Endothelial cell of umbilical vein (primary cell): Measurements from ENCODE around the gene TSR3. TPM values are rescaled to one million over a fixed set of nuclear protein-coding genes. Genes with fewer than 3 reads are reported as not detected.

ENCODE experiments used
- BruUV-seq: library from RNA; stranded (reverse); fragments of 400-500 nt; replicated peaks from 2 replicates; lab custom pipeline; 2021; lab: Mats Ljungman, UMichigan
- CTCF ChIA-PET: fragments of 300-600, 350-600 bp; sonication (Branson Sonifier 250); formaldehyde crosslinking; loops from one replicate; lab custom pipeline; 2021; ENCODE audit warnings: antibody characterized with exemption, inconsistent platforms; lab: Charles Lee
- POLR2A ChIA-PET: fragments of 300-600, 350-600 bp; sonication (Branson Sonifier 250); formaldehyde crosslinking; loops from one replicate; lab custom pipeline; 2021; ENCODE audit warnings: antibody characterized with exemption, inconsistent platforms; lab: Charles Lee
- DNase-seq: peaks from one replicate; pipeline ENCODE4 v3.0.0-alpha.2; 2011; ENCODE audit warnings: low read depth, low spot score
- FAIRE-seq: peaks from 2 replicates; lab custom pipeline; 2011; peaks lifted over from hg19 to GRCh38; lab: Jason Lieb, UNC
- H2AFZ ChIP-seq: 2 replicates; pipeline ENCODE4 v1.6.0; 2012; ENCODE audit warnings: low read depth, low read length, control low read depth, inconsistent platforms
- H3K27ac ChIP-seq: 2 replicates; pipeline ENCODE4 v1.5.1; 2011; ENCODE audit warnings: low read depth, mild to moderate bottlenecking, control low read depth, low read length, moderate library complexity; ENCODE audit not compliant: insufficient read depth
- H3K27me3 ChIP-seq, 2 experiments: 2 replicates each; pipeline versions ENCODE4 v1.6.0 to v1.6.1; 2011; ENCODE audit warnings: low read length in 2 of 2, mixed read lengths in 1 of 2; ENCODE audit not compliant: control insufficient read depth in 2 of 2, insufficient read depth in 2 of 2
- H3K36me3 ChIP-seq, 2 experiments: 2 replicates in 1 of 2; 3 replicates in 1 of 2; pipeline ENCODE4 v1.5.1; 2011; ENCODE audit warnings: low read length in 2 of 2, mild to moderate bottlenecking in 1 of 2, moderate library complexity in 1 of 2; ENCODE audit not compliant: control insufficient read depth in 2 of 2, insufficient read depth in 2 of 2; ENCODE audit errors: extremely low read depth in 1 of 2
- H3K4me1 ChIP-seq: 3 replicates; pipeline ENCODE4 v1.5.1; 2011; ENCODE audit warnings: mild to moderate bottlenecking, low read length; ENCODE audit not compliant: control insufficient read depth, insufficient read depth; ENCODE audit errors: extremely low read depth
- H3K4me2 ChIP-seq: 2 replicates; pipeline ENCODE4 v1.6.1; 2011; ENCODE audit warnings: low read length, control low read depth, mixed read lengths; ENCODE audit not compliant: insufficient read depth
- H3K4me3 ChIP-seq, 3 experiments: fragments of 200-600 bp in 1 of 3; sonication (generic), shearing (Covaris generic) in 1 of 3; replicated peaks in 1 of 3; 2 replicates each; pipeline ENCODE4 v1.5.1; 2011 to 2016; ENCODE audit warnings: control low read depth in 3 of 3, low read length in 3 of 3, mild to moderate bottlenecking in 2 of 3, inconsistent platforms in 1 of 3, low read depth in 1 of 3, moderate library complexity in 1 of 3; ENCODE audit not compliant: insufficient read depth in 1 of 3
- H3K79me2 ChIP-seq: 2 replicates; pipeline ENCODE4 v1.6.0; 2012; ENCODE audit warnings: low read length, inconsistent platforms; ENCODE audit not compliant: control insufficient read depth, insufficient read depth
- H3K9ac ChIP-seq: replicated peaks from 2 replicates; pipeline ENCODE3; 2011; ENCODE audit warnings: low read length, control low read depth; ENCODE audit not compliant: insufficient read depth; ENCODE audit errors: extremely low read depth
- H3K9me1 ChIP-seq: replicated peaks from 3 replicates; pipeline ENCODE4 v1.6.0; 2011; ENCODE audit warnings: mild to moderate bottlenecking, low read length; ENCODE audit not compliant: control insufficient read depth, insufficient read depth; ENCODE audit errors: extremely low read depth
- H3K9me3 ChIP-seq: replicated peaks from 2 replicates; pipeline ENCODE4 v1.5.1; 2012; ENCODE audit warnings: low read length, inconsistent platforms; ENCODE audit not compliant: control insufficient read depth, insufficient read depth
- H4K20me1 ChIP-seq: replicated peaks from 2 replicates; pipeline ENCODE3; 2011; ENCODE audit warnings: mild to moderate bottlenecking, low read length; ENCODE audit not compliant: control insufficient read depth, insufficient read depth; ENCODE audit errors: extremely low read depth
- CTCF ChIP-seq, 2 donors: IDR thresholded peaks; 1 replicate in 1 of 2; 2 replicates in 1 of 2; pipeline ENCODE4 v1.5.1; 2011; ENCODE audit warnings: low read length in 2 of 2, mild to moderate bottlenecking in 2 of 2, moderate library complexity in 2 of 2, control low read depth in 1 of 2, inconsistent platforms in 1 of 2, low read depth in 1 of 2; ENCODE audit not compliant: insufficient read depth in 1 of 2; ENCODE audit errors: extremely low read depth in 1 of 2
- EZH2 ChIP-seq: IDR thresholded peaks from 2 replicates; pipeline ENCODE4 v1.6.1; 2012; ENCODE audit warnings: borderline replicate concordance, low read depth, mild to moderate bottlenecking, moderate library complexity, low read length, inconsistent platforms; ENCODE audit not compliant: severe bottlenecking
- FOS ChIP-seq: IDR thresholded peaks from 2 replicates; pipeline ENCODE4 v1.6.1; 2011; ENCODE audit warnings: mild to moderate bottlenecking, low read length, moderate library complexity, borderline replicate concordance; ENCODE audit not compliant: insufficient read depth
- GATA2 ChIP-seq: IDR thresholded peaks from 2 replicates; pipeline ENCODE4 v1.7.0; 2011; ENCODE audit warnings: low read depth, mild to moderate bottlenecking, moderate library complexity, mixed read lengths, low read length; ENCODE audit not compliant: insufficient read length, insufficient read depth
- JUN ChIP-seq: IDR thresholded peaks from 2 replicates; pipeline ENCODE4 v1.6.1; 2011; ENCODE audit warnings: borderline replicate concordance, low read depth; ENCODE audit not compliant: insufficient read length, insufficient read depth
- MYC ChIP-seq: IDR thresholded peaks from one replicate; pipeline ENCODE4 v1.6.1; 2011; ENCODE audit warnings: mild to moderate bottlenecking, low read depth, low read length
- POLR2AphosphoS5 ChIP-seq: IDR thresholded peaks from 2 replicates; pipeline ENCODE4 v1.6.1; 2012; ENCODE audit warnings: low read depth, mild to moderate bottlenecking, control low read depth, low read length, moderate library complexity; ENCODE audit not compliant: insufficient read depth
- dilution Hi-C: fragments of 300-500 bp; cut with MboI; formaldehyde crosslinking; loops from one replicate; pipeline ENCODE4 v1.15.0; 2019; ENCODE audit warnings: low sequenced_read_pairs; ENCODE audit not compliant: extremely low pct_ligation_motif_present
- intact Hi-C: fragments of 100-400 bp; cut with micrococcal nuclease; formaldehyde crosslinking; loops from one replicate; pipeline ENCODE4 v1.10.0; 2022
- polyA plus RNA-seq, 4 experiments: library from polyadenylated mRNA; depleted of rRNA in 3 of 4; stranded (reverse) in 3 of 4; unstranded in 1 of 4; fragments of >200 nt; gene quantifications; 2 replicates each; pipeline versions ENCODE4 v1.2.1 to v1.2.3, GENCODE V29; 2011 to 2012; ENCODE audit warnings: missing spikeins in 1 of 4
- total RNA-seq: library from RNA; stranded (reverse); gene quantifications from 2 replicates; pipeline ENCODE4 v1.2.3, GENCODE V29; 2021

Gene TSR3
- total and polyA plus RNA-seq, 2 donors (not counting 3 experiments of a cell fraction or from before 2014, with no cell fraction given): 65.4 to 82.7 TPM

GRCh38 chr16:1347962-1348361 lies 3.7 kb downstream of the TSR3 start:
- H3K4me3 ChIP-seq: no peak overlapping the region
- DNase-seq (no peak), FAIRE-seq (no peak)
- H3K9me1 ChIP-seq: no peaks in the 10 kb centered on the region
- no peak overlapping the region for H2AFZ ChIP-seq
- peaks cover 13% of the 10 kb centered on the region for H3K4me1 ChIP-seq
- no peak overlapping the region for H3K4me2 ChIP-seq
- H3K9ac ChIP-seq: no peak overlapping the region
- H3K9me3 ChIP-seq: no peaks in the 10 kb centered on the region
- H3K79me2 ChIP-seq: peaks cover 21% of the 10 kb centered on the region
- ChIA-PET POLR2A (no interaction called here), CTCF (interaction anchor here (2.2 kb wide), 1 partner anchor 16 kb away, joined by 5 read pairs; no protein-coding TSS in a partner anchor)
- intact Hi-C loops: no loop called here
- no peaks in the 10 kb centered on the region for H4K20me1 ChIP-seq
- no peaks in the 10 kb centered on the region for H3K27me3 ChIP-seq
- H3K36me3 ChIP-seq: peaks cover 0 to 11% of the 10 kb centered on the region in 2 experiments
- dilution Hi-C loops: no loop called here
- TF ChIP-seq JUN (no peak), CTCF (IDR thresholded peaks at IDR 0.05; ENCODE audit: extremely low read depth in 1 of 2, insufficient read depth in 1 of 2, low read depth in 1 of 2, low read length in 2 of 2) (no peak), POLR2AphosphoS5 (no peak), FOS (no peak), EZH2 (no peak), MYC (no peak), GATA2 (no peak)
- no peak overlapping the region for H3K27ac ChIP-seq
- BruUV-seq: no TSS peak
